IPS DF 4.7 (cell line): ENCODE results near the gene TNS3.

Source experiments
- DNase-seq: peaks from one replicate; pipeline ENCODE4 v3.0.0-alpha.2; 2013; ENCODE audit warnings: low spot score; ENCODE audit errors: extremely low read depth

Gene TNS3

GRCh38 chr7:47508389-47509380 lies 73.2 kb downstream of the TNS3 start:
- DNase-seq = no peak

GRCh38 chr7:47507522-47507921 lies 74.4 kb downstream of the TNS3 start:
- no peak for DNase-seq

- DNase-seq = no peak
Measured at GRCh38 chr7:47506382-47507339, 75.2 kb downstream of the TNS3 start.

- no peak for DNase-seq
Measured at GRCh38 chr7:47505312-47506007, 76.5 kb downstream of the TNS3 start.

- no peak for DNase-seq
Measured at GRCh38 chr7:47504551-47505311, 77.2 kb downstream of the TNS3 start.

GRCh38 chr7:47503281-47503680 lies 78.6 kb downstream of the TNS3 start:
- DNase-seq = no peak

- DNase-seq = no peak
Measured at GRCh38 chr7:47502240-47502877, 79.6 kb downstream of the TNS3 start.

GRCh38 chr7:47501406-47501805 lies 80.5 kb downstream of the TNS3 start:
- no peak for DNase-seq

- no peak for DNase-seq
Measured at GRCh38 chr7:47500103-47500563, 81.8 kb downstream of the TNS3 start.

GRCh38 chr7:47498229-47499056 lies 83.5 kb downstream of the TNS3 start:
- no peak for DNase-seq

GRCh38 chr7:47497367-47498096 lies 84.4 kb downstream of the TNS3 start:
- DNase-seq = no peak

GRCh38 chr7:47496666-47497065 lies 85.2 kb downstream of the TNS3 start:
- DNase-seq = no peak

GRCh38 chr7:47496056-47496665 lies 85.8 kb downstream of the TNS3 start:
- no peak for DNase-seq

GRCh38 chr7:47493976-47494911 lies 87.7 kb downstream of the TNS3 start:
- DNase-seq = no peak

- no peak for DNase-seq
Measured at GRCh38 chr7:47492716-47493325, 89.1 kb downstream of the TNS3 start.

- DNase-seq = no peak
Measured at GRCh38 chr7:47490501-47491265, 91.2 kb downstream of the TNS3 start.
